HCT116 (cell line): Measurements from ENCODE around the gene MIB2. TPM values are rescaled to one million over a fixed set of nuclear protein-coding genes. Genes with fewer than 3 reads are reported as not detected.

Source experiments
- ATAC-seq: fragments of 200-7000 bp; cut with Tn5 transposase; 2 replicates; pipeline ENCODE4 v1.9.1; 2020; ENCODE audit warnings: mild to moderate bottlenecking, moderate library complexity
- BruUV-seq: library from RNA; stranded (reverse); fragments of 400-500 nt; replicated peaks from 2 replicates; lab custom pipeline; 2021; lab: Mats Ljungman, UMichigan
- CTCF ChIA-PET: fragments of 300-600 bp; sonication (Branson Sonifier 250); formaldehyde crosslinking; loops from one replicate; lab custom pipeline; 2021; ENCODE audit warnings: antibody characterized with exemption; lab: Charles Lee
- POLR2A ChIA-PET: fragments of 300-600, 350-600 bp; sonication (Branson Sonifier 250); formaldehyde crosslinking; loops from one replicate; lab custom pipeline; 2021; ENCODE audit warnings: antibody characterized with exemption; lab: Charles Lee
- RAD21 ChIA-PET, 2 experiments: fragments of 300-600 bp; sonication (Branson Sonifier 250); formaldehyde crosslinking; loops; one replicate each; lab custom pipeline; 2023; ENCODE audit warnings: low total read pairs in 2 of 2; ENCODE audit not compliant: uncharacterized antibody in 2 of 2, unreplicated experiment in 2 of 2, low non-redundant PET in 1 of 2; lab: Charles Lee
- DNase-seq: peaks from one replicate; pipeline ENCODE4 v3.0.0-alpha.2; 2010; ENCODE audit warnings: low read depth, low spot score
- H2AFZ ChIP-seq: fragments of 200-600 bp; shearing (Covaris generic), sonication (generic); 2 replicates; pipeline ENCODE4 v1.6.1; 2017; ENCODE audit warnings: low read depth, mixed run types, mixed read lengths, antibody characterized with exemption, low read length; ENCODE audit not compliant: poor library complexity, severe bottlenecking
- H3K27ac ChIP-seq: 2 replicates; pipeline ENCODE4 v1.5.1; 2012; ENCODE audit warnings: low read depth, low read length
- H3K27me3 ChIP-seq: fragments of 200-600 bp; sonication (generic); 2 replicates; pipeline ENCODE4 v1.6.1; 2016; ENCODE audit warnings: mixed run types, low read length, mixed read lengths; ENCODE audit not compliant: insufficient read depth
- H3K36me3 ChIP-seq, 2 experiments: fragments of 200-500 bp in 1 of 2; fragments of 200-600 bp in 1 of 2; sonication (Bioruptor generic) in 1 of 2; sonication (generic) in 1 of 2; 2 replicates each; pipeline versions ENCODE4 v1.5.1 to v1.6.1; 2014 to 2016; ENCODE audit warnings: low read length in 2 of 2, inconsistent platforms in 1 of 2, mixed read lengths in 1 of 2, mixed run types in 1 of 2; ENCODE audit not compliant: insufficient read depth in 2 of 2, control insufficient read depth in 1 of 2
- H3K4me1 ChIP-seq, 2 experiments: fragments of 200-600 bp in 1 of 2; sonication (generic) in 1 of 2; 2 replicates each; pipeline versions ENCODE4 v1.5.1 to v1.6.1; 2012 to 2017; ENCODE audit warnings: low read length in 2 of 2, inconsistent platforms in 1 of 2, mild to moderate bottlenecking in 1 of 2, mixed read lengths in 1 of 2, mixed run types in 1 of 2, moderate library complexity in 1 of 2; ENCODE audit not compliant: insufficient read depth in 2 of 2, control insufficient read depth in 1 of 2
- H3K4me2 ChIP-seq: fragments of 200-600 bp; sonication (generic); 2 replicates; pipeline ENCODE4 v1.6.1; 2017; ENCODE audit warnings: mixed run types, low read length, mixed read lengths
- H3K4me3 ChIP-seq, 2 experiments: fragments of 200-600 bp in 1 of 2; sonication (generic) in 1 of 2; replicated peaks in 1 of 2; 2 replicates each; pipeline ENCODE4 v1.5.1; 2011 to 2016; ENCODE audit warnings: low read length in 2 of 2, control low read depth in 1 of 2, low read depth in 1 of 2, mild to moderate bottlenecking in 1 of 2, mixed read lengths in 1 of 2, mixed run types in 1 of 2
- H3K79me2 ChIP-seq: fragments of 200-600 bp; sonication (generic); 2 replicates; pipeline ENCODE4 v1.6.1; 2017; ENCODE audit warnings: mild to moderate bottlenecking, mixed run types, low read length, moderate library complexity, mixed read lengths; ENCODE audit not compliant: insufficient read depth
- H3K9ac ChIP-seq: fragments of 200-600 bp; sonication (generic); 2 replicates; pipeline ENCODE4 v1.6.1; 2016; ENCODE audit warnings: low read length, mixed read lengths
- H3K9me2 ChIP-seq: fragments of 200-600 bp; sonication (generic), shearing (Covaris generic); 2 replicates; pipeline ENCODE4 v1.6.1; 2017; ENCODE audit warnings: mixed run types, mild to moderate bottlenecking, moderate library complexity; ENCODE audit not compliant: insufficient read depth
- H3K9me3 ChIP-seq, 2 experiments: fragments of 200-500 bp in 1 of 2; fragments of 200-600 bp in 1 of 2; sonication (Bioruptor generic) in 1 of 2; sonication (generic) in 1 of 2; 2 replicates each; pipeline ENCODE4 v1.6.1; 2014 to 2017; ENCODE audit warnings: low read length in 2 of 2, mixed read lengths in 2 of 2, inconsistent platforms in 1 of 2, low read depth in 1 of 2, mild to moderate bottlenecking in 1 of 2, mixed run types in 1 of 2, moderate library complexity in 1 of 2; ENCODE audit not compliant: control insufficient read depth in 1 of 2, insufficient read depth in 1 of 2
- H4K20me1 ChIP-seq: fragments of 200-600 bp; sonication (generic), shearing (Covaris generic); 2 replicates; pipeline ENCODE4 v1.6.1; 2017; ENCODE audit warnings: mixed run types, mild to moderate bottlenecking, moderate library complexity; ENCODE audit not compliant: insufficient read depth
- CTCF ChIP-seq, 3 experiments: fragments of 200-600 bp in 1 of 3; sonication (generic) in 1 of 3; IDR thresholded peaks in 2 of 3; conservative IDR thresholded peaks in 1 of 3; 2 replicates each; pipeline ENCODE4 v1.5.1; 2012 to 2017; ENCODE audit warnings: low read depth in 2 of 3, low read length in 2 of 3, antibody characterized with exemption in 1 of 3, borderline replicate concordance in 1 of 3, control low read depth in 1 of 3, mild to moderate bottlenecking in 1 of 3, mixed read lengths in 1 of 3, mixed run types in 1 of 3, moderate library complexity in 1 of 3; ENCODE audit not compliant: insufficient read depth in 1 of 3
- EGR1 ChIP-seq: IDR thresholded peaks from 2 replicates; pipeline ENCODE4 v1.6.1; 2012; ENCODE audit warnings: low read depth
- EZH2 ChIP-seq: fragments of 200-600 bp; sonication (generic); IDR thresholded peaks from 2 replicates; pipeline ENCODE4 v1.6.1; 2017; ENCODE audit warnings: antibody characterized with exemption, mixed run types
- FOSL1 ChIP-seq: IDR thresholded peaks from 2 replicates; pipeline ENCODE4 v1.6.1; 2012; ENCODE audit warnings: low read depth
- MAX ChIP-seq: IDR thresholded peaks from 2 replicates; pipeline ENCODE4 v1.6.1; 2012
- POLR2AphosphoS5 ChIP-seq: IDR thresholded peaks from 2 replicates; pipeline ENCODE4 v1.6.1; 2011; ENCODE audit warnings: mild to moderate bottlenecking, low read depth, low read length, moderate library complexity
- RAD21 ChIP-seq: IDR thresholded peaks from 2 replicates; pipeline ENCODE4 v1.6.1; 2012; ENCODE audit warnings: low read depth, mild to moderate bottlenecking
- TCF7L2 ChIP-seq: IDR thresholded peaks from 2 replicates; pipeline ENCODE4 v1.7.0; 2011; ENCODE audit warnings: borderline replicate concordance, inconsistent platforms; ENCODE audit not compliant: insufficient read depth, insufficient read length; ENCODE audit errors: extremely low read depth
- ZNF274 ChIP-seq: fragments of 200-500 bp; sonication (Bioruptor generic); IDR thresholded peaks from 2 replicates; pipeline ENCODE4 v1.6.1; 2014; ENCODE audit warnings: mild to moderate bottlenecking, low read depth, low read length, inconsistent platforms
- intact Hi-C: fragments of 100-400 bp; cut with micrococcal nuclease; formaldehyde crosslinking; loops from 2 replicates; pipeline ENCODE4 v1.10.0; 2022
- total RNA-seq: library from RNA; stranded (reverse); gene quantifications from one replicate; pipeline ENCODE4 v1.2.1, GENCODE V29; 2021; ENCODE audit not compliant: unreplicated experiment

MIB2 gene
- total RNA-seq, 1 experiment from 2014 or later: 194 TPM

GRCh38 chr1:1605034-1605591, 10.2 kb upstream of the MIB2 start:
- ChIA-PET RAD21 (no interaction called here), POLR2A (no interaction called here), CTCF (no interaction called here)
- no peaks in the 10 kb centered on the region for H3K27me3 ChIP-seq
- H3K27ac ChIP-seq: no peak overlapping the region
- ATAC-seq (no peak; the same call in 1 of the 2 replicates), DNase-seq (no peak)
- no peak overlapping the region for H3K4me3 ChIP-seq
- H3K36me3 ChIP-seq: no peaks in the 10 kb centered on the region
- no peaks in the 10 kb centered on the region for H3K9me3 ChIP-seq
- H3K9me2 ChIP-seq: no peaks in the 10 kb centered on the region
- no peak overlapping the region for H3K4me2 ChIP-seq
- BruUV-seq: no TSS peak
- intact Hi-C loops: no loop called here
- peaks cover 2 to 8% of the 10 kb centered on the region in 2 experiments; a peak in 3 of 4 replicates for H3K4me1 ChIP-seq
- H4K20me1 ChIP-seq: no peaks in the 10 kb centered on the region
- TF ChIP-seq FOSL1 (no peak), TCF7L2 (no peak), POLR2AphosphoS5 (no peak), RAD21 (no peak), EZH2 (no peak), CTCF (IDR thresholded peaks at IDR 0.05 in 2 of 3, conservative IDR thresholded peaks at IDR 0.05 in 1 of 3; ENCODE audit: borderline replicate concordance in 1 of 3, insufficient read depth in 1 of 3, low read depth in 2 of 3, low read length in 2 of 3) (no peak), ZNF274 (no peak), EGR1 (no peak), MAX (no peak)
- H3K79me2 ChIP-seq: no peaks in the 10 kb centered on the region
- H3K9ac ChIP-seq: no peak overlapping the region
- H2AFZ ChIP-seq: no peak overlapping the region
